ENCODE measurements around the gene RAVER1.

DNA sequence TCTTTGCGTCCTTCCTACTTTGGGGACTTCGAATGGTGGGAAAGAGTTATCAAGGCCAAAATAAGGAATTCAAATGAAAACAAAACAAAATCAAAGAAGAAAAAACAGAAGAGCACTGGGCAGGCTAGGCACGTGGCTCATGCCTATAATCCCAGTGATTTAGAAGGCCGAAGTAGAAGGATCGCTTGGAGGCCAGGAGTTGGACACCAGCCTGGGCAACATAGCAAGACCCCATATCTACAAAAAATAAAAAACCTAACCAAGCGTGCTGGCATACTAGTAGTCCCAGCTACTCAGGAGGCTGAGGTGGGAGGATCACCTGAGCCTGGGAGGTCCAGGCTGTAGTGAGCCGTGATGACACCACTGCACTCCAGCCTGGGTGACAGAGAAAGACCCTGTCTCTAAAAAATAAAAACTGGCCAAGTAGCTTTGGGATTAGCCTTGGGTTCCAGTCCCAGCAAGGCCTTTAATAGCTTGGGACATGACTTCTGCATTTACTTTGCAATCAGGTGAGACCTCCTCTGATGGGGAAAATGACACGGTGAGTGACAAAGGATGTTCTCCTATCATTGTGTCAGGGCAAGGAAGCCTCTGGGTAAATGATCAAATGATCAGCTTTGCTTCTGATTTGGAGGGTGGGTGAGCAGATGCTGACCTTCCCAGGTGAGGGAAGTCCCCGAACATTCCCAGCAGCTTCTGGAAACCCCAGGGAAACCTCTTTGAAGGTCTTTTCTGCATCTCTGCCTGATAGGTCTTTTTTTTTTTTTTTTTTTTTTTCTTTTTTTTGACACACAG is 55.3 kb downstream of the RAVER1 start:
- no peak for TF ChIP-seq CTCF (IDR thresholded peaks at IDR 0.05 in 2 of 3, conservative IDR thresholded peaks at IDR 0.05 in 1 of 3; ENCODE audit: insufficient read depth in 2 of 3, low read depth in 1 of 3, low read length in 3 of 3)
- TF ChIP-seq, protein P1, sequence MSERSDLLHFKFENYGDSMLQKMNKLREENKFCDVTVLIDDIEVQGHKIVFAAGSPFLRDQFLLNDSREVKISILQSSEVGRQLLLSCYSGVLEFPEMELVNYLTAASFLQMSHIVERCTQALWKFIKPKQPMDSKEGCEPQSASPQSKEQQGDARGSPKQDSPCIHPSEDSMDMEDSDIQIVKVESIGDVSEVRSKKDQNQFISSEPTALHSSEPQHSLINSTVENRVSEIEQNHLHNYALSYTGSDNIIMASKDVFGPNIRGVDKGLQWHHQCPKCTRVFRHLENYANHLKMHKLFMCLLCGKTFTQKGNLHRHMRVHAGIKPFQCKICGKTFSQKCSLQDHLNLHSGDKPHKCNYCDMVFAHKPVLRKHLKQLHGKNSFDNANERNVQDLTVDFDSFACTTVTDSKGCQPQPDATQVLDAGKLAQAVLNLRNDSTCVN (CRISPR knock-in tag; IDR thresholded peaks at IDR 0.05), result no peak
- TF ChIP-seq ZBTB2 (IDR thresholded peaks at IDR 0.05), result no peak
- no peak for TF ChIP-seq RFX5 (IDR thresholded peaks at IDR 0.05; ENCODE audit: low read depth, low read length)
- no peak for TF ChIP-seq TCF3 (CRISPR knock-in tag; IDR thresholded peaks at IDR 0.05)
- TF ChIP-seq ILK (tag; IDR thresholded peaks at IDR 0.05; ENCODE audit: borderline replicate concordance, low read depth), result no peak

Data from K562 (cell line).